ENCODE results near the gene DNHD1.

DNHD1 gene

GRCh38 chr11:6457581-6458320 lies 39.3 kb upstream of the DNHD1 start:
- Histone ChIP-seq H3K4me3 (ENCODE audit: low read length) (no peak overlapping the region), H3K27ac (ENCODE audit: low read length) (no peak overlapping the region), H2AFZ (ENCODE audit: low read length) (no peak overlapping the region), H3K9me3 (replicated peaks; ENCODE audit: insufficient read depth, low read length) (no peaks in the 10 kb centered on the region), H3K36me3 (replicated peaks; ENCODE audit: insufficient read depth, low read length) (no peaks in the 10 kb centered on the region), H3K27me3 (replicated peaks; ENCODE audit: insufficient read depth, low read length) (no peaks in the 10 kb centered on the region), H3F3A (ENCODE audit: insufficient read depth, low read length) (no peaks in the 10 kb centered on the region), H3K4me1 (ENCODE audit: low read length) (0 out of 2 replicates have a peak, but pooled peaks cover 5% of the 10 kb centered on the region), H3K79me2 (ENCODE audit: low read length) (no peaks in the 10 kb centered on the region), H4K20me1 (ENCODE audit: insufficient read depth, low read length) (no peaks in the 10 kb centered on the region), H3K9me2 (replicated peaks; ENCODE audit: insufficient read depth, low read length) (no peaks in the 10 kb centered on the region), H3K9ac (ENCODE audit: low read length) (no peak overlapping the region), H3K4me2 (ENCODE audit: low read depth, low read length) (no peak overlapping the region)
- no peak for TF ChIP-seq EZH2phosphoT487 (IDR thresholded peaks at IDR 0.05; ENCODE audit: low read length)
- TF ChIP-seq, protein P1, sequence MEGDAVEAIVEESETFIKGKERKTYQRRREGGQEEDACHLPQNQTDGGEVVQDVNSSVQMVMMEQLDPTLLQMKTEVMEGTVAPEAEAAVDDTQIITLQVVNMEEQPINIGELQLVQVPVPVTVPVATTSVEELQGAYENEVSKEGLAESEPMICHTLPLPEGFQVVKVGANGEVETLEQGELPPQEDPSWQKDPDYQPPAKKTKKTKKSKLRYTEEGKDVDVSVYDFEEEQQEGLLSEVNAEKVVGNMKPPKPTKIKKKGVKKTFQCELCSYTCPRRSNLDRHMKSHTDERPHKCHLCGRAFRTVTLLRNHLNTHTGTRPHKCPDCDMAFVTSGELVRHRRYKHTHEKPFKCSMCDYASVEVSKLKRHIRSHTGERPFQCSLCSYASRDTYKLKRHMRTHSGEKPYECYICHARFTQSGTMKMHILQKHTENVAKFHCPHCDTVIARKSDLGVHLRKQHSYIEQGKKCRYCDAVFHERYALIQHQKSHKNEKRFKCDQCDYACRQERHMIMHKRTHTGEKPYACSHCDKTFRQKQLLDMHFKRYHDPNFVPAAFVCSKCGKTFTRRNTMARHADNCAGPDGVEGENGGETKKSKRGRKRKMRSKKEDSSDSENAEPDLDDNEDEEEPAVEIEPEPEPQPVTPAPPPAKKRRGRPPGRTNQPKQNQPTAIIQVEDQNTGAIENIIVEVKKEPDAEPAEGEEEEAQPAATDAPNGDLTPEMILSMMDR (IDR thresholded peaks at IDR 0.05; ENCODE audit: low read length): no peak
- TF ChIP-seq EZH2 (optimal IDR thresholded peaks at IDR 0.05; ENCODE audit: low read depth, low read length): no peak
- DNase-seq: no peak

GRCh38 chr11:6458352-6459098 lies 38.6 kb upstream of the DNHD1 start:
- TF ChIP-seq EZH2 (optimal IDR thresholded peaks at IDR 0.05; ENCODE audit: low read depth, low read length): no peak
- TF ChIP-seq, protein P1 (IDR thresholded peaks at IDR 0.05; ENCODE audit: low read length): no peak
- no peak for TF ChIP-seq EZH2phosphoT487 (IDR thresholded peaks at IDR 0.05; ENCODE audit: low read length)

DNA sequence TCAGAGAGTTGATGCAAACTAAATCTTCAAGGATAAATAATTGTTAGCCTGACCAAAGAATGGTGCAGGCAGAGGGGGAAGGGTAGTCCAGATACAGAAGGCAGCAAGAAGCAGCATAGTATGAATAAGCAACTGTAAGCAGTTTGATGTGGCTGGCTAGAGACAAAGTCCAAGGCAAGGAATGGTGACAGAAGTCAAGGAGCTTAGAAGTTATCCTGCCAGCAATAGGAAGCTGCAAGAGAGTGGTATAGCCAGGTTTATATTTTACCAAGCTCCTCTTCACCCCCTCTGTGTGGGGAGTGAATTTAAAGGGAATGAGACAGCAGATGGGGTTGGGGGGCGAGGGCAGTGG lies 38.0 kb upstream of the DNHD1 start:
- H3K79me2 ChIP-seq (ENCODE audit: low read length): no peaks in the 10 kb centered on the region
- DNase-seq: no peak
- no peaks in the 10 kb centered on the region for H3K36me3 ChIP-seq (replicated peaks; ENCODE audit: insufficient read depth, low read length)
- no peaks in the 10 kb centered on the region for H3K9me2 ChIP-seq (replicated peaks; ENCODE audit: insufficient read depth, low read length)
- H3K27ac ChIP-seq (ENCODE audit: low read length): no peak overlapping the region
- no peaks in the 10 kb centered on the region for H3K9me3 ChIP-seq (replicated peaks; ENCODE audit: insufficient read depth, low read length)
- 0 out of 2 replicates have a peak, but pooled peaks cover 5% of the 10 kb centered on the region for H3K4me1 ChIP-seq (ENCODE audit: low read length)
- no peaks in the 10 kb centered on the region for H4K20me1 ChIP-seq (ENCODE audit: insufficient read depth, low read length)
- no peaks in the 10 kb centered on the region for H3F3A ChIP-seq (ENCODE audit: insufficient read depth, low read length)
- H3K27me3 ChIP-seq (replicated peaks; ENCODE audit: insufficient read depth, low read length): no peaks in the 10 kb centered on the region
- no peak overlapping the region for H3K4me2 ChIP-seq (ENCODE audit: low read depth, low read length)
- no peak overlapping the region for H2AFZ ChIP-seq (ENCODE audit: low read length)
- no peak overlapping the region for H3K9ac ChIP-seq (ENCODE audit: low read length)
- no peak for TF ChIP-seq EZH2 (optimal IDR thresholded peaks at IDR 0.05; ENCODE audit: low read depth, low read length)
- TF ChIP-seq, protein P1 (IDR thresholded peaks at IDR 0.05; ENCODE audit: low read length): no peak
- no peak for TF ChIP-seq EZH2phosphoT487 (IDR thresholded peaks at IDR 0.05; ENCODE audit: low read length)
- no peak overlapping the region for H3K4me3 ChIP-seq (ENCODE audit: low read length)

More at GRCh38 chr11:6458352-6459098, 38.6 kb upstream of the DNHD1 start:
- no peaks in the 10 kb centered on the region for H3K36me3 ChIP-seq (replicated peaks; ENCODE audit: insufficient read depth, low read length)
- H3K4me2 ChIP-seq (ENCODE audit: low read depth, low read length): no peak overlapping the region
- H3K27ac ChIP-seq (ENCODE audit: low read length): no peak overlapping the region
- H3K4me3 ChIP-seq (ENCODE audit: low read length): no peak overlapping the region
- H3K9ac ChIP-seq (ENCODE audit: low read length): no peak overlapping the region
- no peaks in the 10 kb centered on the region for H3K9me3 ChIP-seq (replicated peaks; ENCODE audit: insufficient read depth, low read length)
- no peak for DNase-seq
- no peaks in the 10 kb centered on the region for H3K27me3 ChIP-seq (replicated peaks; ENCODE audit: insufficient read depth, low read length)
- no peaks in the 10 kb centered on the region for H3K79me2 ChIP-seq (ENCODE audit: low read length)
- no peak overlapping the region for H2AFZ ChIP-seq (ENCODE audit: low read length)
- no peaks in the 10 kb centered on the region for H3F3A ChIP-seq (ENCODE audit: insufficient read depth, low read length)
- H3K4me1 ChIP-seq (ENCODE audit: low read length): 0 out of 2 replicates have a peak, but pooled peaks cover 5% of the 10 kb centered on the region
- no peaks in the 10 kb centered on the region for H3K9me2 ChIP-seq (replicated peaks; ENCODE audit: insufficient read depth, low read length)
- H4K20me1 ChIP-seq (ENCODE audit: insufficient read depth, low read length): no peaks in the 10 kb centered on the region

All from MM.1S (cell line).